ENCODE results near the gene COL24A1. TPM values are rescaled to one million over a fixed set of nuclear protein-coding genes. Genes with fewer than 3 reads are reported as not detected.

The COL24A1 gene
- total and polyA plus RNA-seq, 3 donors from 2014 or later, result 0.75 to 2.4 (median 1.8) TPM

GRCh38 chr1:85984636-85985035 lies 171.9 kb downstream of the COL24A1 start:
- intact Hi-C loops (cut with DNase I; ENCODE audit: low total_unique reads), result no loop called here
- no peaks in the 10 kb centered on the region for H3K4me1 ChIP-seq
- no peaks in the 10 kb centered on the region for H3K27me3 ChIP-seq
- no peaks in the 10 kb centered on the region for H3K9me3 ChIP-seq
- no peak for DNase-seq
- 87 to 88% methylated on average over 4 of the region's 4 CpGs for WGBS, 2 donors
- H3K4me3 ChIP-seq, result no peak overlapping the region
- H3K36me3 ChIP-seq (ENCODE audit: low read depth, missing control alignments), result no peaks in the 10 kb centered on the region
- H3K27ac ChIP-seq, result no peak overlapping the region
- TF ChIP-seq POLR2A (IDR thresholded peaks at IDR 0.05) (no peak), CTCF (IDR thresholded peaks at IDR 0.05) (no peak)

- DNase-seq, result no peak
- Histone ChIP-seq H3K4me1 (no peaks in the 10 kb centered on the region), H3K27me3 (no peaks in the 10 kb centered on the region), H3K9me3 (no peaks in the 10 kb centered on the region), H3K27ac (no peak overlapping the region), H3K4me3 (no peak overlapping the region), H3K36me3 (ENCODE audit: low read depth, missing control alignments) (no peaks in the 10 kb centered on the region)
- intact Hi-C loops (cut with DNase I; ENCODE audit: low total_unique reads), result no loop called here
- 38 to 54% methylated on average over 1 of the region's 1 CpG for whole genome bisulfite sequencing, 2 donors
- TF ChIP-seq POLR2A (IDR thresholded peaks at IDR 0.05) (no peak), CTCF (IDR thresholded peaks at IDR 0.05) (no peak)
Observed at GRCh38 chr1:85983316-85983715, 173.3 kb downstream of the COL24A1 start.

- H3K36me3 ChIP-seq (ENCODE audit: low read depth, missing control alignments), result no peaks in the 10 kb centered on the region
- H3K27ac ChIP-seq, result no peak overlapping the region
- TF ChIP-seq CTCF (IDR thresholded peaks at IDR 0.05) (no peak), POLR2A (IDR thresholded peaks at IDR 0.05) (no peak)
- WGBS, 2 donors, result 91 to 97% methylated on average over 4 of the region's 4 CpGs
- H3K9me3 ChIP-seq, result no peaks in the 10 kb centered on the region
- intact Hi-C loops (cut with DNase I; ENCODE audit: low total_unique reads), result no loop called here
- no peak for DNase-seq
- H3K4me1 ChIP-seq, result no peaks in the 10 kb centered on the region
- H3K27me3 ChIP-seq, result no peaks in the 10 kb centered on the region
- H3K4me3 ChIP-seq, result no peak overlapping the region
Observed at GRCh38 chr1:85976516-85977205, 179.9 kb downstream of the COL24A1 start.

GRCh38 chr1:85975912-85976371 lies 180.6 kb downstream of the COL24A1 start:
- Histone ChIP-seq H3K4me3 (no peak overlapping the region), H3K27ac (no peak overlapping the region), H3K36me3 (ENCODE audit: low read depth, missing control alignments) (no peaks in the 10 kb centered on the region), H3K4me1 (no peaks in the 10 kb centered on the region), H3K27me3 (no peaks in the 10 kb centered on the region), H3K9me3 (no peaks in the 10 kb centered on the region)
- intact Hi-C loops (cut with DNase I; ENCODE audit: low total_unique reads), result no loop called here
- no peak for TF ChIP-seq POLR2A (IDR thresholded peaks at IDR 0.05)
- no peak for TF ChIP-seq CTCF (IDR thresholded peaks at IDR 0.05)
- DNase-seq, result no peak
- 72 to 73% methylated on average over 5 of the region's 5 CpGs for WGBS, 2 donors

- no peak overlapping the region for H3K27ac ChIP-seq
- H3K27me3 ChIP-seq, result no peaks in the 10 kb centered on the region
- WGBS, 2 donors, result 96 to 98% methylated on average over 2 of the region's 2 CpGs
- no peaks in the 10 kb centered on the region for H3K4me1 ChIP-seq
- H3K9me3 ChIP-seq, result no peaks in the 10 kb centered on the region
- no peak overlapping the region for H3K4me3 ChIP-seq
- no peak for TF ChIP-seq POLR2A (IDR thresholded peaks at IDR 0.05)
- no peak for TF ChIP-seq CTCF (IDR thresholded peaks at IDR 0.05)
- no peaks in the 10 kb centered on the region for H3K36me3 ChIP-seq (ENCODE audit: low read depth, missing control alignments)
- intact Hi-C loops (cut with DNase I; ENCODE audit: low total_unique reads), result no loop called here
- DNase-seq, result no peak
Observed at GRCh38 chr1:85962457-85962856, 194.1 kb downstream of the COL24A1 start.
